Muscle layer of colon (tissue), 2 donors: ENCODE measurements around the gene EBI3.
"Not testable (repeated sequence)": the region's sequence is repeated elsewhere in the genome, so short reads cannot be mapped to it uniquely, and the experiment has no call there.

Source experiments
- H3K27ac ChIP-seq: one replicate; pipeline ENCODE4 v1.7.0; 2013; ENCODE audit warnings: low read depth, mild to moderate bottlenecking, low read length, moderate library complexity
- H3K27me3 ChIP-seq, 2 donors: one replicate each; pipeline ENCODE4 v1.7.0; 2013; ENCODE audit warnings: low read length in 2 of 2, mild to moderate bottlenecking in 2 of 2; ENCODE audit not compliant: insufficient read depth in 2 of 2, control insufficient read depth in 1 of 2
- H3K36me3 ChIP-seq: one replicate; pipeline ENCODE4 v1.7.0; 2013; ENCODE audit warnings: mild to moderate bottlenecking, low read length; ENCODE audit not compliant: insufficient read depth
- H3K4me1 ChIP-seq: one replicate; pipeline ENCODE4 v1.7.0; 2013; ENCODE audit warnings: mild to moderate bottlenecking, low read length; ENCODE audit not compliant: insufficient read depth
- H3K4me3 ChIP-seq, 2 donors: one replicate each; pipeline ENCODE4 v1.7.0; 2013; ENCODE audit warnings: low read length in 2 of 2, low read depth in 1 of 2, mild to moderate bottlenecking in 1 of 2, moderate library complexity in 1 of 2
- H3K9ac ChIP-seq: one replicate; pipeline ENCODE4 v1.7.0; 2013; ENCODE audit warnings: low read length
- H3K9me3 ChIP-seq: one replicate; pipeline ENCODE4 v1.7.0; 2013; ENCODE audit warnings: mild to moderate bottlenecking, low read length
- donor health status: abdominal sarcoma.
- donor health status: Adenocarcinoma of cecum.

Gene EBI3

DNA sequence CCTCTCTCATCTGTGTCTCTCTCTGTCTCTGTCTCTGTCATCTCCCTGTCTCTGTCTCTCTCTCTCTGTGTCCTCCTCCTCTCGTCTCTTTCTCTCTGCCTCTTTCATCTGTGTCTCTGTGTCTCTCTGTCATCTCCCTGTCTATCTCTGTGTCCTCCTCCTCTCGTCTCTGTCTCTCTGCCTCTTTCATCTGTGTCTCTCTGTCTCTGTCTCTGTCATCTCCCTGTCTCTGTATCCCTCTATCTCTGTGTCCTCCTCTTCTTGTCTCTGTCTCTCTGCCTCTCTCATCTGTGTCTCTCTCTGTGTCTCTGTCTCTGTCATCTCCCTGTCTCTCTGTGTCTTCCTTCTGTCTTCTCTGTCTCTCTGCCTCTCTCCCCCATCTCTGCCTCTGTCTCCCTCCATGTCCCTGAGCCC is 551 bp upstream of the EBI3 start:
- no peak overlapping the region for H3K9ac ChIP-seq
- H3K27ac ChIP-seq, result no peak overlapping the region
- H3K4me3 ChIP-seq, result no peak overlapping the region
- H3K27me3 ChIP-seq, result peaks cover 4 to 48% of the 10 kb centered on the region in 2 donors
- no peaks in the 10 kb centered on the region for H3K36me3 ChIP-seq
- H3K9me3 ChIP-seq, result no peaks in the 10 kb centered on the region
- no peaks in the 10 kb centered on the region for H3K4me1 ChIP-seq

- H3K9ac ChIP-seq, H3K36me3 ChIP-seq: not testable (repeated sequence)
- peaks cover 4 to 48% of the 10 kb centered on the region in 2 donors for H3K27me3 ChIP-seq
Measured at GRCh38 chr19:4230237-4230636, 914 bp downstream of the EBI3 start.

GRCh38 chr19:4231521-4231920 is 2.2 kb downstream of the EBI3 start:
- H3K27ac ChIP-seq, H3K4me3 ChIP-seq, H3K9me3 ChIP-seq, H3K36me3 ChIP-seq, H3K9ac ChIP-seq, H3K4me1 ChIP-seq: not testable (repeated sequence)
- H3K27me3 ChIP-seq, result peaks cover 4 to 48% of the 10 kb centered on the region in 2 donors

More at GRCh38 chr19:4230237-4230636, 914 bp downstream of the EBI3 start:
- H3K9me3 ChIP-seq, H3K4me1 ChIP-seq, H3K4me3 ChIP-seq, H3K27ac ChIP-seq: not testable (repeated sequence)

DNA sequence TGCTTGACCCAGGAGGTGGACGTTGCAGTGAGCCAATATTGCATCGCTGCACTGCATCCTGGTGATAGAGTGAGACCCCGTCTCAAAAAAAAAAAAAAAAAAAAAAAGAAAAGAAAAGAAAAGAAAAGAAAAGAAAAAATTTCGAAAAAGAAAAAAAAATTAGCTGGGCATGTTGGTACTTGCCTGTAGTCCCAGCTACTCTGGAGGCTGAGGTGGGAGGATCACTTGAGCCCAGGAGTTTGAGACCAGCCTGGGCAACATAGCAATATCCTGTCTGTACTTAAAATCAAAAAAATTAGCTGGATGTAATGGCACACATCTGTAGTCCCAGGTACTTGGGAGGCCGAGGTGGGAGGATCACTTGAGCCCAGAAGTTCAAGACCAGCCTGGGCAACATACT is 2.8 kb downstream of the EBI3 start:
- H3K4me1 ChIP-seq, H3K36me3 ChIP-seq, H3K4me3 ChIP-seq, H3K9me3 ChIP-seq, H3K9ac ChIP-seq, H3K27ac ChIP-seq: not testable (repeated sequence)
- peaks cover 4 to 48% of the 10 kb centered on the region in 2 donors for H3K27me3 ChIP-seq

DNA sequence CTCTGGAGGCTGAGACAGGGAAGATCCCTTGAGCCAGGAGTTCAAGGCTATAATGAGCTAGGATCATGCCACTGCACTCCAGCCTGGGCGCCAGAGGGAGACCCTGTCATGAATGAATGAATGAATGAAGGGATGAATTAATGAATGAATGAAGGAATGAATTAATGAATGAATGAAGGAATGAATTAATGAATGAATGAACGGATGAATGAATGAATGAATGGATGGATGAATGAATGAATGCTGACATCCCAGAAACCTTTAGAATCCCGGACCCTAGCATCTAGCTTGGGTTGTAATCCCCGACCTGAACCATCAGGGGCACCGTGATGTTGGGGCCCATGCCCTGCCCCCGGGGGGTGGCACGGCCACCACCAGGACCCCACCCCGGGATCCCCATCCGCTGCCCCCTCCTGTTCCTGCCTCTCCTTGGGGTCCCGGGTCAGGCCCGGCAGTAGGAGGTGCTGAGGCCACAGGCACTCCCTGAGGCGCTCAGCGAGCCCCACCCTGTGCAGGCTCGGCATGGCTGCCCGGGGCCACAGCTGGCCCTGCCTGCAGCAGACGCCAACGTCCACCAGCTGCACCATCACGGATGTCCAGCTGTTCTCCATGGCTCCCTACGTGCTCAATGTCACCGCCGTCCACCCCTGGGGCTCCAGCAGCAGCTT is 3.4 kb downstream of the EBI3 start:
- no peak overlapping the region for H3K4me3 ChIP-seq
- H3K9me3 ChIP-seq, result no peaks in the 10 kb centered on the region
- no peak overlapping the region for H3K9ac ChIP-seq
- H3K36me3 ChIP-seq, result no peaks in the 10 kb centered on the region
- no peaks in the 10 kb centered on the region for H3K4me1 ChIP-seq
- no peak overlapping the region for H3K27ac ChIP-seq
- peaks cover 4 to 45% of the 10 kb centered on the region in 2 donors for H3K27me3 ChIP-seq

DNA sequence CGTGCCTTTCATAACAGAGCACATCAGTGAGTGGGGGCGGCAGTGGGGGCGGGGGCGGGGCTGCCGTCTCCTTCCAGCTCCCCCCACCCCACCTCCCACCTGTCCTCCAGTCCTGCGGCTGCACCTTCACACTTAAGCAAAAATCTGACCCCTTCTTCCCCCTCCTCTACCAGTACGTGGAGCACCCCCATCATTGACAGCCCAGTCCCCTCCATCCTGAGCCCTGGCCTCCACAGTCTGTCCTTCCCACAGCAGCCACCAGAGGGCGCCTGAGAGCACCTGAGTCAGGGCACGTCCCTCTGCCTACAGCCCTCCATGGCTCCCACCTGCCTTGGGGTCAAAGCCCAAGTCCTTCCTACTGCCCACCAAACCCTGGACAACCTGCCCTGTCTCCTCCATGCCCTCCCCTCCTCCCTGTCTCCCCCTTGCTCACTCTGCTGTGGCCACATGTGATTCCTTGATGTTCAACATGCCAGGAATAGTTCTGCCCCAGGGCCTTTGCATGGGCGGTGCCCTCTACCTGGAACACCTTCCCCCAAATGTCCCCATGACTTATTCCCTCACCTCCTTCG is 4.0 kb downstream of the EBI3 start:
- Histone ChIP-seq H3K9me3 (no peaks in the 10 kb centered on the region), H3K4me1 (no peaks in the 10 kb centered on the region), H3K36me3 (no peaks in the 10 kb centered on the region), H3K9ac (no peak overlapping the region), H3K27ac (no peak overlapping the region), H3K27me3 (peaks cover 4 to 39% of the 10 kb centered on the region in 2 donors), H3K4me3 (no peak overlapping the region)

DNA sequence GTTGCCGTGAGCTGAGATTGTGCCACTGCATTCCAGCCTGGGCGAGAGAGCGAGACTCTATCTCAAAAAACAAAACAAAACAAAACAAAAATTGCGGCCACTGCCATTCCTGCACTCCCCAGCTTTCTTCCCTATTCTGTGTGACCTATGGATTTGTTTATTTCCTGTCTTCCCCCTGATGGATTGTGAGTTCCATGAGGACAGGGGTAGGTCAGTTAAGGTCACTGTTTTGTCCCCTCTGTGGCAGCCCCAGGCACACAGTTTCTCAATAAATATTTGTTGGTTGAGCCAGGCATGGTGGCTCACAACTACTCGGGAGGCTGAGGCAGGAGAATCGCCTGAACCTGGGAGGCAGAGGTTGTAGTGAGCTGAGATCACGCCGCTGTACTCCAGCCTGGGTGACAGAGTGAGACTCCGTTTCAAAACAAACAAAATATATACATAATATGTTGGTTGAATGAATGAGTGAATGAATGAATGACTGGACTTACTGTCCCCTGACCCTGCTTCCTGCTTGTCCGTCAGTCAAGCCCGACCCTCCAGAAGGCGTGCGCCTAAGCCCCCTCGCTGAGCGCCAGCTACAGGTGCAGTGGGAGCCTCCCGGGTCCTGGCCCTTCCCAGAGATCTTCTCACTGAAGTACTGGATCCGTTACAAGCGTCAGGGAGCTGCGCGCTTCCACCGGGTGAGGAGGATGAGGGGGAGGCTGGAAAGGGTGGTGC is 5.0 kb downstream of the EBI3 start:
- Histone ChIP-seq H3K9ac (no peak overlapping the region), H3K27ac (no peak overlapping the region), H3K4me1 (no peaks in the 10 kb centered on the region), H3K27me3 (peaks cover 0 to 33% of the 10 kb centered on the region in 2 donors), H3K4me3 (no peak overlapping the region), H3K9me3 (no peaks in the 10 kb centered on the region), H3K36me3 (no peaks in the 10 kb centered on the region)

DNA sequence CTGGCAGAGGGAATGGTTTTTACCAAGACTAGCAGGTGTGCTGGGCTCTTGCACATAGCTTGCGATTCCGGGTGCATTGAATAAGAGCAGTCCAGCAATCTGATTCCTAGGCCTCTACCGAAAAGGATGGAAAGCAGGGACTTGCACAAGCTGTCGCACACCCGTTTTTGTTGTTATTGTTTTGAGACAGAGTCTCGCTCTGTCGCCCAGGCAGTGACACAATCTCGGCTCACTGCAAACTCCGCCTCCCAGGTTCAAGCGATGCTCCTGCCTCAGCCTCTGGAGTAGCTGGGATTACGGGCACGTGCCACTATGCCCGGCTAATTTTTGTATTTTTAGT is 5.5 kb downstream of the EBI3 start:
- H3K4me3 ChIP-seq, result no peak overlapping the region
- no peaks in the 10 kb centered on the region for H3K36me3 ChIP-seq
- no peak overlapping the region for H3K9ac ChIP-seq
- H3K27ac ChIP-seq, result no peak overlapping the region
- no peaks in the 10 kb centered on the region for H3K4me1 ChIP-seq
- no peaks in the 10 kb centered on the region for H3K9me3 ChIP-seq
- peaks cover 0 to 28% of the 10 kb centered on the region in 2 donors for H3K27me3 ChIP-seq

- not testable (repeated sequence) for H3K9ac ChIP-seq, H3K27ac ChIP-seq, H3K9me3 ChIP-seq, H3K36me3 ChIP-seq, H3K4me3 ChIP-seq, H3K4me1 ChIP-seq
- peaks cover 0 to 12% of the 10 kb centered on the region in 2 donors for H3K27me3 ChIP-seq
Measured at GRCh38 chr19:4237510-4237909, 8.2 kb downstream of the EBI3 start.

- no peak overlapping the region for H3K4me3 ChIP-seq
- H3K9me3 ChIP-seq, result no peaks in the 10 kb centered on the region
- no peaks in the 10 kb centered on the region for H3K4me1 ChIP-seq
- no peaks in the 10 kb centered on the region for H3K36me3 ChIP-seq
- no peak overlapping the region for H3K9ac ChIP-seq
- H3K27ac ChIP-seq, result no peak overlapping the region
- H3K27me3 ChIP-seq, result no peaks in the 10 kb centered on the region
Measured at GRCh38 chr19:4238831-4239230, 9.5 kb downstream of the EBI3 start.

DNA sequence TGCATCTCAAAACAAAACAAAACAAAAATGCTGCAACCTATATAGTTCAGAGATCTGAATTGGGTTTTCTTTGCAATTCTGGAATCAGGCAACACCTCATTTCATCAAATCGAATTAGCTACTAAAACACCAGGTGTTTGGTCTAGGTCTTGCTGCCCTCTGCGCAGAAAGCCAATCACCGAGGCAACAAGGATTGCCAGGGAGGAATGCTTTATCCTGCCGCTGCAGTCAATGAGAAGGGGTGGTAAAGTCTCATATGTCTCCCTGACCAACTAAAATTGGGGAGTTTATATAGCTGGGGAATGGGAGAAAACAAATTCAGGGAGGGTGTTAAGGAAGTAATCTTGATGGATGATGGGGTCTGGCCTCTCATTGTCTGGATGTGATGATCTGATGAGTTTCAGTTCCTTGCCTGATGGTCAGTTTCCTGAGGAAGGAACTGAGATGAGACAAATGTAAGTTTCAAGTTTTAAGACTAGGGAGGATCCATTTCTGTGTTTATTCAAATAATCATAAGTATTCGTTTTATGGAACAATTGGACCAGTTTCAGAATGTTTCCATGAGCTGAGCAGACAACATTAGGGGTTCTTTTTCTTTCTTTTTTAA is 12.6 kb downstream of the EBI3 start:
- Histone ChIP-seq H3K36me3 (no peaks in the 10 kb centered on the region), H3K27ac (no peak overlapping the region), H3K9ac (no peak overlapping the region), H3K27me3 (no peaks in the 10 kb centered on the region), H3K4me1 (peaks cover 3% of the 10 kb centered on the region), H3K9me3 (no peaks in the 10 kb centered on the region), H3K4me3 (no peak overlapping the region)
